Lower leg skin (tissue), 3 donors: ENCODE measurements around the gene EHBP1.

Source experiments
- CTCF ChIP-seq, 3 donors: fragments of 450-650 bp; IDR thresholded peaks; one replicate each; pipeline ENCODE4 v1.5.1; 2016; ENCODE audit warnings: antibody characterized with exemption in 3 of 3, mild to moderate bottlenecking in 3 of 3, moderate library complexity in 2 of 3
- POLR2A ChIP-seq, 2 donors: fragments of 450-650 bp; IDR thresholded peaks; one replicate each; pipeline ENCODE4 v1.6.1; 2016 to 2017; ENCODE audit warnings: antibody characterized with exemption in 2 of 2, mild to moderate bottlenecking in 1 of 2, moderate library complexity in 1 of 2

GRCh38 chr2:62894966-62895631 is 189.6 kb downstream of the EHBP1 start:
- TF ChIP-seq POLR2A (IDR thresholded peaks at IDR 0.05) (no peak), CTCF (IDR thresholded peaks at IDR 0.05) (no peak)
